ENCODE results near the gene KRT73.
"Not testable (repeated sequence)": the region's sequence is repeated elsewhere in the genome, so short reads cannot be mapped to it uniquely, and the experiment has no call there.

KRT73 gene

GRCh38 chr12:52601671-52602070 lies 16.7 kb downstream of the KRT73 start:
- DNase-seq (ENCODE audit: low read depth in 2 of 2, low spot score in 1 of 2), result no peak

GRCh38 chr12:52600941-52601481 lies 17.3 kb downstream of the KRT73 start, which contains the start of gene KRT72:
TSS of gene KRT72 (minus strand) at chr12:52601463. CDS start at chr12:52601452, 11 bp downstream.
- no peak for DNase-seq (ENCODE audit: low read depth in 2 of 2, low spot score in 1 of 2)

- no peak for DNase-seq (ENCODE audit: low read depth in 2 of 2, low spot score in 1 of 2)
These were observed 17.9 kb downstream of the KRT73 start for GRCh38 chr12:52600475-52600874.

- no peak for DNase-seq (ENCODE audit: low read depth in 2 of 2, low spot score in 1 of 2)
These were observed 18.3 kb downstream of the KRT73 start for GRCh38 chr12:52600071-52600470.

DNA sequence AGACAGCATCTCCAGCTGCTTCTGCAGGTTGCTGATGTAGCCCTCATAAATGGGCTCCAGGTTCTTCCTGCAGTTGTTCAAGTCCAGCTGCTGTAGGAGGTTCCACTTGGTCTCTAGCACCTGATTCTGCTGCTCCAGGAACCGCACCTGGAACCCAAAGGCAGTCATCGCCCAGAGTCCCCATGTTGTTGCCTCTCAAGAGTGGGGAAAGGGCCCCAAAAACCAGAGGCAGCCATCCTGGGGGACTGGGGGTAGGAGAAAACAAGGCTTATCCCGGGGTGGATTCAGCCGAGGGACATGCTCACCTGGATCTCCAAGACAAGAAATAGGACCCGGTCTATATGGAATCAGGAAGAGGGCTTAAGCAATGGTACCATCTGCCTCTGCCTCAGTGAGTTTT lies 19.4 kb downstream of the KRT73 start:
- no peak for DNase-seq (ENCODE audit: low read depth in 2 of 2, low spot score in 1 of 2)

DNA sequence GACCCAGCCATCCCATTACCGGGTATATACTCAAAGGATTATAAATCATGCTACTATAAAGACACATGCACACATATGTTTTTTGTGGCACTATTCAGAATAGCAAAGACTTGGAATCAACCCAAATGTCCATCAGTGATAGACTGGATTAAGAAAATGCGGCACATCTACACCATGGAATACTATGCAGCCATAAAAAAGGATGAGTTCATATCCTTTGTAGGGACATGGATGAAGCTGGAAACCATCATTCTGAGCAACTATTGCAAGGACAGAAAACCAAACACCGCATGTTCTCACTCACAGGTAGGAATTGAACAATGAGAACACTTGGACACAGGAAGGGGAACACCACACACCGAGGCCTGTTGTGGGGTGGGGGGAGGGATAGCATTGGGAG lies 24.1 kb downstream of the KRT73 start:
- not testable (repeated sequence) for DNase-seq (ENCODE audit: low read depth in 2 of 2, low spot score in 1 of 2)

DNA sequence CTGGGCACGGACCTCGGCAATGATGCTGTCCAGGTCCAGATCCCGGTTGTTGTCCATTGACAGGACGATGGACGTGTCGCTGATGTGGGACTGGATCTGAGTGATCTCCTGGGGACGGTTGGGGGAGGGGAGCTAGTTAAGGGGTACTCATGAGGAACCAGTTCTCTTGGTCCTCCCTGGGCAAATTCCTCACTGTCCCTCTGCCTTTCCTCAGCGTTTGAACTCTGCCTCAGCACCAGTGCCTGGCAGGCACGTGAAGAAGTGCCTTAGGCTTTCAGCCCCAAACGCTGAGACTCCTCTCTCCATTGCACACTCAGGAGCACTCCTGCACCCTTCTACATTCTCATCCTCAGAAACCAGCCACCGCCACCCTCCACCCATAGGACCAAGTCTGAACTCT lies 26.8 kb downstream of the KRT73 start:
- no peak for DNase-seq (ENCODE audit: low read depth in 2 of 2, low spot score in 1 of 2)

- no peak for DNase-seq (ENCODE audit: low read depth in 2 of 2, low spot score in 1 of 2)
These were observed 28.3 kb downstream of the KRT73 start for GRCh38 chr12:52590021-52590420.

DNA sequence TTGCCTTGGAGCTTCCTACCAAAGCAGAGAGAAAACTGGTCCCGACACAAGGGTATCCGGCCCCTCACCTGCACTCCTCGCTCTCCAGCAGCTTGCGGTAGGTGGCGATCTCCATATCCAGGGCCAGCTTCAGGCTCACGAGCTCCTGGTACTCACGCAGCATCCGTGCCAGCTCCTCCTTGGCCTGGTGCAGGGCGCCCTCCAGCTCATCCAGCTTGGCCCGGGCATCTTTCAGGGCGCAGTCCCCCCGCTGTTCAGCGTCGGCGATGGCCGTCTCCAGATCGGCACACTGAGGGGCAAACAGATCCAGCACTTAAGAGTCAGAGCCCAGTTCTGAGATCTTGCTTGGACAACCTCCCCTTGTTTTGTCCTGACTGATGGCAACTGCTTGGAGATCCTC lies 30.8 kb downstream of the KRT73 start:
- no peak for DNase-seq (ENCODE audit: low read depth in 2 of 2, low spot score in 1 of 2)

DNA sequence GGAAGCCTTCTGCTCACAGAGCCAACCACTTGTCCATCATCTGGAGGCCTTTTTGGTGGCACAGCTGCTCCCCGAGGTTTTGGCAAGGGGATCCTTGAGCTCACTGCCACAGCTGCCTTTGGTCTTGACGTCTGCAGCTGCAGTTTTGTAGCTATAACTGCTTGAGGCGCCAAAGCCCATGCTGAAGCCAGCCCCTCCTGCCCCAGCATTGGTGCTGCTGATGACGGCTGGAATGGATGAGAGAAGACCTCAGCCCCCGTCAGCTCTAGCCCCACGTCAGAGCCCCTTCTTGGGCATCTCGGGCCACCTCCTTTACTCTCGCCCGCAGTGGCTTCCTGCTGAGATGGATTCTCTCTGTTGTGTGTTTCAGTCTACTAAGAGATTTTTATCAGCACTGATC lies 32.4 kb downstream of the KRT73 start:
- DNase-seq (ENCODE audit: low read depth in 2 of 2, low spot score in 1 of 2), result peak; percentile 4 to 16

- no peak for DNase-seq (ENCODE audit: low read depth in 2 of 2, low spot score in 1 of 2)
These were observed 33.3 kb downstream of the KRT73 start for GRCh38 chr12:52585066-52585465.

DNA sequence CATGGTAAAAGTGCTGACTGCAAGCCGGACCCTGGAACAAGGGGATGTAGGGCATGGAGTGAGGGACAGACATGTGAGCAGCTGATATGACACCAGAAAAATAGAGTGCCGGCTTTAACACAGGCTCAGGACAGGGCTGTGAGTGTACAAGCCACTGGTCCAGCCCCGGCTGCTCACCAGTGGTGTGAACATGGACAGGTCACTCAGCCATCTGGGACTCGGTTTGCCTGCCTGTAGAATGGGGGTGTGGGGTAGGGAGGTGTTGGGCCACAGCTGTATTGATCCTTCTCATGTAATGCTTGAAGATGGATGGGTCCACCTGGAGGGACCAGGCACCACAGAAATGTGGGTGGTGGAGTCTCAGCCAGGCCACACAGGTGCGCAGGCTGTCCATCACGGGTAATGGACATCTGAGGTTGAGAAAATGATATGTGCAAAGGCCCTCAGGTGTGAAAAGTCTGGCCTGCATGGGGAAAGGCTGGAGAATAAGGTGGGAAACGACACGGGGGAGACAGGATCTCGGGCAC lies 34.1 kb downstream of the KRT73 start:
- DNase-seq (ENCODE audit: low read depth in 2 of 2, low spot score in 1 of 2), result no peak

DNA sequence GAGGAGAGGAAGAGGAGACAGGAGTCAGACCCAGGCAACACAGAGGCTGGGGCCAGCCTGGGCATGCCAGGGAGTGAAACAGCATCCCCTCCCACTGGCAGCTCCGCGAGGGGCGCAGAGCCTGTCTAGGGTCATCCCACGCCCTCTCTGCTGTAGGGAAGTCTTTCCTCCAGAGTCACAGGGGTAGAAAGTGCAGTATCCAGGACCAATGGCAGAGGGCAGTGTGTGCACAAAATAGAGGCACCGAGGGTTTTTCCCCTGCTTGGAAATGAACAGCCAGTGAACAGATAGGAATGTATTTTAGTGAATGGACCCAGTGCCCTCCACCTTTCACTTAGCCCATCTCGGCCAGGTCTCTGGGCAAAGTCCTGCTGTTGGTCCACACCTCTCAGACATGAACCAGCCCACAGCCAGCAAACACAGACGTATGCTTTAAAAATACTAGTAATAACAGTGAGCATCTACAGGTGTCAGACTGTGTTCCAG lies 35.3 kb downstream of the KRT73 start:
- peak; percentile 23 to 52 for DNase-seq (ENCODE audit: low read depth in 2 of 2, low spot score in 1 of 2)

DNA sequence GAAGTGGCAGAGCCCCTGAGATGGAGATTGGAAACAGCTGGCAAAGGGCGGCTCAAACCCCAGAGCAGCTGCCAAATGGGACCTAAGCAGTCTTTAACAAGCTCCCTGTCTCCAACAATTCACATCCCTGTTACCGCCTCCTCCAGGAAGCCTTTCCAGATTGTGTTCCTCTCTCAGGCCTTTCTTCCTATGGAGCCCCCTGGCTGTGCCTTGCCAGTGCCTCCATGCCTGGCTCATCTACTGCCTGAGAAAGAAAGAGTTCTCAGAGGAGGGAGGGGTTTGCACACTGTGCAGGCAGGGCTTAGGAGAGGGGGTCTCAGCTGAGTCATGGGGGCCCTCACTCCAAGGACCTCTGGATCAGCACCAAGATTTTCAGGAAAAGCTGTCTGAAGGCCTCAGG lies 35.9 kb downstream of the KRT73 start:
- no peak for DNase-seq (ENCODE audit: low read depth in 2 of 2, low spot score in 1 of 2)

GRCh38 chr12:52581481-52581880 lies 36.9 kb downstream of the KRT73 start:
- no peak for DNase-seq (ENCODE audit: low read depth in 2 of 2, low spot score in 1 of 2)

DNA sequence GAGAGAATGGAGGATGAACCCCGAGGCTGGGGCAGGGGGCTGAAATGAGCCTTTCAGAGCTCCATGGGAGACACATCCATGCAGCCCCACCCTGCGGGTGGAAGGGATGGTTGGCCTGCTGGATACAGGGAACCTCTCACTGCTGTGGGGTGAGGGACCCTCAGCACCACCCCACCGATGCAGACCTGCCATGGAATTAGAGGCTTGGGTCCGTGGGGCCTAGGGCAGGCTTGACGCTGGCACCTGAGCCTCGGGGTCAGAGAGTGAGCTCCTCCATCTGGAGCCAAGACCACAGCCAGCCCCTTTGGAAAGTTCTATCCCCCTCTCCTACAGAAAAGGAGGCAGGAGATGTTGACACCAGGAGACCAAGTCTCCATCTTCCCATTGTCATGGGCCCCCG lies 37.3 kb downstream of the KRT73 start:
- no peak for DNase-seq (ENCODE audit: low read depth in 2 of 2, low spot score in 1 of 2)

- DNase-seq (ENCODE audit: low read depth in 2 of 2, low spot score in 1 of 2), result no peak
These were observed 37.9 kb downstream of the KRT73 start for GRCh38 chr12:52580496-52580895.

DNA sequence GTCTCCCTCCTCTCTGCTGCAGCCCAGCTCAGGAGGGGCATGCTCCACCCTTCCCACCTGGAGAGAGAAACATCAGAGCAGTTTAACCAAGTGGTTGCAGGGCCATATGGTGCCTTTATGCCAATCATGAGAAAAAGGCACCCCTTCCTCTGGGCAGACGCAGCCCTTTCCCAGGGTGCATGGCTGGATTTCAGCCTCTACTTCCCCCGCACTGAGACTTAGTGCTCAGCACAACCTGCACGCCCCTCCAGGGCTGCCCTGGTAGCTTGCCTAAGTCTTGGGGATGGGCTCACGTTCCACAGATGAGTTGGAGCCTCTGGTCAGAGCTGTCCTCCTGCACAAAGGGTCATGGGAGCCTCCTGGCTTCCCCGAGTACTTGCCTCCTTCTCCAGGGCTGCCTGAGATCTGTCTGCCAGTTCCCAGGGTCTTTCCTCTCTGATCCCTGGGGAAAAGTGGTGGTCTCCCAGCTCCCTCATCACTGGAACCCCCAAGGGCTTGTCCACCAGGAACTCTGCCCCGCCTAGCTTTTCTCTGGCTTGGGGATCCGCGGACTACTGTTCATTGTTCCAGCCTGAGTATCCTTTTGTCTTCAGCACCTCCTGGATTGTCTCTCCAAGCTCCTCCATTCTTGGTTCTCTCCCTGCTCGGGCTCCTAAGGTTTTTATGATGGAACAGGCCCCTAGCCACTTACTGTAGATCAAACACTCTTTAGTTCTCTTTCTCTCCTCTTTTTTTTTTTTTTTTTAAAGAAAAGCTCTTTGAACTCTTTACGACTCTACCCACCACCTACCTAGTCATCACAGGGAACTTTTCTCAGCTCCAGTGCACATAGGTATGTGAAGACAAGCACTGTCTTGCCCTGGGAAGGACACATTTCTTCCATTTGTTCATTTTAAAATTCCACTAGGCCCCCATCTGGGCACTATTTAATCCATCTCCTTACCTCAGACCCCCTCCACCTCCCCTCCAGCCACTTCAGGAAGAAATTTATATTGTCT lies 38.6 kb downstream of the KRT73 start:
- DNase-seq (ENCODE audit: low read depth in 2 of 2, low spot score in 1 of 2), result no peak

DNA sequence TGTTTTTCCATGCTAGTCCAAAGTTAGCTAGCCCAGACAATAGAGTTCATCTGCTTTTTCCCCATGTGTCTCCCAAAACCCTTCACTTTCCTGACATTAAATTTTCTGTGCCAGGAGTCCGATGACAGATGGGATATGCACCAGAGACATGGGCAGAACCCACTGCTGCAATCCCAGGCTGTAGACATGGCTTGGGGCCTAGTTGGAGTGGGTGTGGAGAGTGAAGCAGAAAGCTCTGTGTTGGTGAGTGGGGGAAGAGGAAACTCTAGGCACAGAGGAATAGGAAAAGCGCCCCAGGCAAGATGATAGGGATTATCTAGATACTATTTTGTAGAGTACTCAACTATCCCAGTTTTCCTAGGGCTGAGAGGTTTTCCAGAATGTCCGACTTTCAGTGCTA lies 39.9 kb downstream of the KRT73 start:
- DNase-seq (ENCODE audit: low read depth in 2 of 2, low spot score in 1 of 2), result no peak

GRCh38 chr12:52577316-52577715 lies 41.0 kb downstream of the KRT73 start:
- DNase-seq (ENCODE audit: low read depth in 2 of 2, low spot score in 1 of 2), result no peak

DNA sequence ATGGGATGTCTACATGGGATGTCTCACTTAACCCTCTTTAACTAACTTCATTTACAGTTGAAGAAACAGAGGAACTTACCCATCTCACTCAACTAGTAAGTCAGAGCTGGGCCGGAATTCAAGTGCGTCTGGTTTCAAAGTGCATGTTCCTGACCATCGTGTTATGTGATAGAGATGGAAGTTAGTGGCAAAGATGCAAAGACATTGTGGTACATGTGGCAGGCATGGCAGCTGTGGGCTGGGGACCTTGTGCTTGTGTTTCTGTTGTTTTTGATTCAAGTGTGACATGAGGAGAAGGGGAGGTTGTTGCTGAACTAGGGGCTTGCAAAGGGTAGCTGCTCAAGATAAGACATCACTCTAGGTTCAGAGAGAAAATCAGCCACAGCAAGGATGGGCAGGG lies 42.4 kb downstream of the KRT73 start:
- no peak for DNase-seq (ENCODE audit: low read depth in 2 of 2, low spot score in 1 of 2)

GRCh38 chr12:52575256-52575655 lies 43.1 kb downstream of the KRT73 start:
- DNase-seq (ENCODE audit: low read depth in 2 of 2, low spot score in 1 of 2), result no peak

Measured in stimulated activated CD8-positive, alpha-beta memory T cell treated with anti-CD3 and anti-CD28 coated beads, Interleukin-4, amount 100 ng/mL, for 4 hours (primary cell).